Measurements from ENCODE around the gene TP53BP2. TPM values are rescaled to one million over a fixed set of nuclear protein-coding genes. Genes with fewer than 3 reads are reported as not detected.
"Not testable (repeated sequence)": the region's sequence is repeated elsewhere in the genome, so short reads cannot be mapped to it uniquely, and the experiment has no call there.

TP53BP2 gene
- total RNA-seq, 1 experiment from 2014 or later = 40.6 TPM

GRCh38 chr1:223745731-223746130 is 100.0 kb downstream of the TP53BP2 start:
- DNase-seq (ENCODE audit: low read depth) = no peak

DNA sequence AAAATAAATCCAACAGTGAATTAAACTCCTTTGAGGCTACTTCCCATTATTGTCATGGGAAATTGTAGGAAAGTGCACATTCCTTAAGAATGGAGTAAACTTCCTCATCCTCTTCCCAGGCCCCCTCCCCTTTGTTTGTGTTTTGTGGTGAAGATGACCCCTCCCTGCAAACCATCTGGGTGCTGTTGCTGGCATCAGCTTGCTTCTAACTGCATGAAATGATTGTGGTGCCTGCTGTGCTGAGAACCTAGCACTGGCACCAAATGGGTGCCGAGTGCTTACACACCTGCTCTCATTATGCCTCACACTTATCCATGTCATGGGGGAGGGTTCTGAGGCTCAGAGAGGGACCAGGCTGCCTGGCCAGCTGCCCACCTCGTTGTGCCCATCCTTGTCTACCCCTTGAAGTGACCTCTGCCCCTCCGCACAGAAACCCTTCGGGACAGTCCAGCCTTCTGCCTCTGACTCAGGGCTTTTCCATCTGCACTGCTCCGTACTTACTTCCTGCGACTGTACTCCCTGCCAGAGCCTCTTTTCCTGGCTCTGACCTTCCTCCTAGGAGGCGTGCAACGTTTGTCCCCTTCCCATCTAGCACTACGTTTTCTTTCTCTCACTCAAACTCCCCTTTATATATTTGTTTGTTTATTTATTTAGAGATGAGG is 102.8 kb downstream of the TP53BP2 start:
- no peak for DNase-seq (ENCODE audit: low read depth)

DNA sequence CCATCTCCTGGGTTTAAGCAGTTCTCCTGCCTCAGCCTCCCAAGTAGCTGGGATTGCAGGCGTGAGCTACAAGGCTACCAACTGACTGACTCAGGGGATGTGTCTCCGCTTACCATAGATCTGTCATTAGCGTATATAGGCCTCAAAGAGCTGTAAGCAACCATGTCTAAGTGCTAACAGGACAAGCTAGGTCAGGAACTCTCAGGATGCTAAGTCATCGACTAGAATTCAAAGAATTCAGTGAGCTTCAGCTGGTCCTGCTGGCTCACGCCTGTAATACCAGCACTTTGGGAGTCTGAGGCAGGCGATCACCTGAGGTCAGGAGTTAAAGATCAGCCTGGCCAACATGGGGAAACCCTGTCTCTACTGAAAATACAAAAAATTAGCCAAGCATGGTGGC is 103.9 kb downstream of the TP53BP2 start:
- DNase-seq (ENCODE audit: low read depth) = no peak

DNA sequence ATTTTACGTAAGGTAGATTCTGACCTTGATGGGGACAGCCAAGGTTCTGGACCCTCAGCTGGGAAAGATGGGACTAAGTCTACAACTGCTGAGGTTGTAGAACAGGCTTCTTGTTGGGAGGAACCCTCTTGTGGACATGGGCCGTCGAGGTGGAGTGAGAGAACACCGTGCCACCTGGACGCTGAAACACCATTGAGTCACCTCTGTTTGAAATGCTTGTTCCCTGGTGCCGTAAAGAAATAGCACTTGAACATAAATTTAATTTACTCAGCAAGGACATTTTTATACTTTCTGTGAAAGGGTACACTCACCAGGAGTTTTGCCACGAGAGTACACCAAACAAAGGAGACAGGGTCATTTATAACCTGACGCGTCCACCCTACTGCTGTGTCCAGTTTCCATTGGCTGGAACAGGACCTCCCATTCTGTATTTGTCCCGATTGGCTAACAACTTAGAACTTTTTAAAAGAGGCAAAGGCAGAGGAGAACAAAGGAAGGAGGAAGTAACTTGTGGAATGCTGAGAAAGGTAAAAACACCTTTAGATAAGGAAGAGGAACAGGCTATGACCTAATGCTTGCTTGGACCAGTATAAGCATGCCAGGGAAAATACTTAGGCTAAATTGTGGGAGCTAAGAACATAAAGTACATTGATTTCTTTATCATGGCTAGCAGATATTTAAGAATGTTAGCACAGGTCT is 105.6 kb downstream of the TP53BP2 start:
- DNase-seq (ENCODE audit: low read depth) = not testable (repeated sequence)

DNA sequence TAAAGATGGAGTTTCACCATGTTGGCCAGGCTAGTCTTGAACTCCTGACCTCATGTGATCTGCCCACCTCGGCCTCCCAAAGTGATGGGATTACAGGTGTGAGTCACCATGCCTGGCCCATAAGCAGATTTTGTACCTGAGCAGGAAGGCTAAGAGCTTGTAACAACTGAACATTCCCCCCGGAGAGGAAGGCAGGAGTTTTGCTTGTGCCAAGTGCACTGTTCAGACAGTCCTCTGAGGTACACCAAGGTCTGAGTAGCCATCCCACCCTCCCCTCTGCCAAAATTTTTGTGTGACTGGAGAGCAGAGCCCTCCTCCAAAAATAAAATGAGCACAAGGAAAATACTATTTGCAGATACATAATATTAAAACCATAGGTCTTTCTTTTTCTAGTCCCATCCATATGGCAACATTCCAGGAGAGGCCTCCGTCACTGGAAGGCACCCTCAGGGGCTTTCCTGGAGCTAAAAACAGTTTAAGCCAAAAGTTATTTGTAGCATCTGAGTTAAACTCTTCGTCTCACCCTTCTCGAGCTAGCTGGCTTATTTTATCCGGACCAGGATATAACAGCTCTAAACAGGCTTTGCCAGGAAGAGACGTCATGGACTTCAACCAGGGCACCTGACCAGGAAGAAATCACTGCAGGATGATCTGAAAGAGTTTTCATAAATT is 106.2 kb downstream of the TP53BP2 start:
- DNase-seq (ENCODE audit: low read depth) = no peak

GRCh38 chr1:223738465-223739365 is 107.0 kb downstream of the TP53BP2 start:
- DNase-seq (ENCODE audit: low read depth) = no peak

DNA sequence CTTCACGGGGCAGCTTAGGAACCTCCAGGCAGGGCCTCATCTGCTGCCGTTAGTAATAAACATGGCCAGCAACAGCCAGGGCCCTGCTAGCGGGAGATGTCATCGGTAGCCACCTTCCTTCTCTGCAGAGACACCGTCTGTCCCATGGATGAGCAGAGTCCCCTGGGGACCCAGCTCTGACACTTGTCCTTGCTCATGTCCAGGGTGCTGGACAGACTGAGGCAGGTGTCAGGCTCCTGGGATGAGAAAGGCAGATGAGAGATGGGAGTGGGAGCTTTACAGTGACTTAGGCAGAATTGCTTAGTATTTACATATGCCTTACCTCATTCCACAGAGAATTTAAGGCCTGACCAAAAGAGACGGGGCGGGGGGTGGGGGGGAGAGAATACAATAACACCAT is 108.4 kb downstream of the TP53BP2 start:
- DNase-seq (ENCODE audit: low read depth) = no peak

- not testable (repeated sequence) for DNase-seq (ENCODE audit: low read depth)
Observed at GRCh38 chr1:223736638-223737037, 109.1 kb downstream of the TP53BP2 start.

DNA sequence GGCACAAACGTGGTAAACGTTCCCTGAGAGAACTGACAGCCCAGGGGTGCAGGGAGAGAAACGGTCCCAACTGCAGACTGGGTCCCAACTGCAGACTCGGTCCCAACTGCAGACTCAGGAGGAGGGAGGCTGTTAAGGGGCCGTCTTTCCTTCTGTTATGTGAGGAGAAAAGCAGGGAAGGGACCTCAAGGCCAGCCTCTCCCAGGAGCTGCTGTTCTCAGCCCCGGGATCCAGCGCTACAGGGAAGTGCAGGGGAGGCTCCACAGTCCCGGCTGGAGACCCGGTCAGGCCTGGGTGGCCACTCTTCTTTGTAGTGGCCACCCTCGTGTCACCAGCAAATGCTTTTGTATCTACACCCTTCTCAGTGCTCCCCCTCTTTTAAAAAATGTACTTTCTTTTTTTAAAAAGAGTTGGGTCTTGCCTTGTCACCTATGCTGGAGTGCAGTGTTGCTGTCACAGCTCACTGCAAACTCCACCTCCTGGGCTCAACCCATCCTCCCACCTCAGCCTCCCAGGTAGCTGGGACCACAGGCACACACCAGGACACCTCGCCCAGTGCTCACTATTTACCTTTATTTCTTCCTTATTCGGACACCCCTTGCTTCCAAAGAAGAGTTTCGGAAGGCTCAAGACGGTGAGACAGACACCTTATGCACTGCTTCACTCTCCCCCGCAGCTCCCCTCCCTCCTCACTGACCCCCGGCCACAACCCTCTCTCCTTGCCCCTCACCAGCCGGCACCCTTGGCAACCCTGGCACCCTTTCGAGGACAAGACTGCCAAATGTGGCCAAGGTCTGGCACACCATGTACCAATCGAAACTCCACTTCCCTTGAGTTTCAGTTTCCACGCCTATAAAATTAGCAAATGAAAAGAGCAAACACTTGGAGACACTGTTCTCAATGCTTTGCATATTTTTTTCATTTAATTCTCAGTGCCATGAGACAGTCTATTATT is 111.6 kb downstream of the TP53BP2 start:
- no peak for DNase-seq (ENCODE audit: low read depth)

DNA sequence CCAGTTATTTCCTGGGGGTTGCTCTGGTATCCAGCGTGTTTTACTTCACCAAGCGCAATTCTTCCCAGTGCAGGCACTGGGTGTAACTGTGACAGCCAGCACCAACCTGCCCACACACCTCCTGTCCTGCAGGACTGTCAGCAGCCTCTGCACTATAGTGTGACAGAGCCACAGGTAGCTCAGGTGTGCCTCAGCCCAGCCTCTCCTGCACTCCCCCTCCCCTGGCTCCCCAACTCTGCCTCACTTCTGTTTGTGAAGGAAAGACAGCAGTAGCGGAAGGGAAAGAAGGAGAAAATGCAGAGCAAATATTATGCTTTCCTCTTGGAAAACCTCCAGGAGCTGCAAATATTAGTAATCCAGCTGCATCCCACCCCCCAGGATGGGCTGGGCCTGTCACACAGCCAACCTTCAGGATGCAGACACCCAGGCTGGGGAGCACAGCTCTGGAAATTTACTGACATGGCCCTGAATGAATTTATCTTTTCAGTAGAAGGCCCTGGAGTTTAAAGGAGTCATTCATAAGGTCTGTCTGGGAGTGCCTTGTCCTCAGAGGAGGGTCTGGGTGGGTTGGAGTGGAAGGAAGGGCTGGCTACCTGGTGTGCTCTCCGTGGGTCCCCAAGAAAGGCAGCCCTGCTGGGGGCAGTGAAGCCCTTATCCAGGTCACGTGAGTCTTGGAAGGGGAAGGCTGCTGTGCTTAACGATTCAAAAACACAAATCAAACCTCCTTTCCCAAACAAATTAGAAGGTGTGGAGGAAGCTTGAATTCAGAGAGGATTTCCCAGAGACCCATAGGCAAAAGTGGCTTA is 112.6 kb downstream of the TP53BP2 start:
- DNase-seq (ENCODE audit: low read depth) = no peak

DNA sequence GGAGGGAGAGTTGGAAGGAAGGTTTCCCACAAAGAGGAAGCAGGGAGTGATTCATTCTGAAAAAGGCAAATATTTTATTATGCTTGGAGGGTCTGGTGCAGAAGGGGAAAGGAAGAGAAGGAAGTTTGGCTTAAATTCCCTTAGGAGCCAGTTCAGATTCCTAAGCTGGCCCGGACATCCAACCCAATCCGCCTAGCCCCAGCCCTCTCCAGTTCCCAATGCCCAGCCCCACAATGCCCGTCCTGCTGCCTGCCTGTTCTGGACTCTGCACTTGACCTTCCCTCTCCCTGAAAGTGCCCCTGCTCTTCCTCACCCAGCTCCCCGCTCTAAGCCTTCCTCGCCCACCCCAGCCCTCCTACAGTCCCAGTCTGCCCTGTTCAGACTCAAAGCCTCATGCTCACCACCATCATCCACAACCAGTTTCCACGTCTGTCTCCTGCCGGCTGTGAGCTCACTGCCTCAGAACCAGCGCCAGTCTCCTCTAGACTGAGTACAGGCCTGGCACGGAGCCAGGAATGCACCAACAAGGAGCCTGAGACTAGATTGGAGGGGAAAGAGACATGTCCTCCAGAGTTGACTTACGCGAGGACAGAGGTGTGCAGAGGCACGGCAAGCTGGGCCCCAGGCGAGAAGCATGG is 114.5 kb downstream of the TP53BP2 start:
- no peak for DNase-seq (ENCODE audit: low read depth)

- no peak for DNase-seq (ENCODE audit: low read depth)
Observed at GRCh38 chr1:223730479-223731132, 115.1 kb downstream of the TP53BP2 start.

- DNase-seq (ENCODE audit: low read depth) = no peak
Observed at GRCh38 chr1:223729906-223730305, 115.8 kb downstream of the TP53BP2 start.

Other genes starting within 250 kb of the TP53BP2 start
- not detected in 2 replicates for gene CAPN8, start 180.2 kb downstream of the TP53BP2 start, total RNA-seq (2014; rRNA removed; shearing (Covaris generic))
- gene CAPN2, start 133.4 kb downstream of the TP53BP2 start, total RNA-seq (2014; rRNA removed; shearing (Covaris generic)) = 177 and 253 TPM in 2 replicates